ENCODE measurements around the gene CHODL.

Gene CHODL

GRCh38 chr21:18289876-18290275, 45.2 kb downstream of the CHODL start:
- no peak for DNase-seq (ENCODE audit: low read depth)

DNA sequence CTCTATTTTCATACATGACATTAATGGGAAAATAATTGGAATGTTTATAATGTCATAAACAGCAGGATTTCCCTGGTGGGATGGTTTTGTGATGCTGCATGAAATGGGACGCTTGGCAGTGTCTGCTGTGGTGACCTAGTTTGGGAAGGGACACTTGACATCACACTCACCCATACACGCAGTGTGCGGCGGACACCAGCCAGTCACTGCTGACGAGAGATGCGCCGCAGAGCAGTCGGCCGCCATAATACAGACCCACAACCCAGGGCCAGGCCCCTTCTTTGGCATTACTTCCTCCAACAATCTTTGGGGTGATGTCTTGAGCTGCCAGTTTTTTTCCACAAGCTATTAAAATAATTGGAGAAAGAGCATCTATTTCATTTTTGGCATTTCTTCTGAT, 49.5 kb downstream of the CHODL start:
- DNase-seq (ENCODE audit: low read depth) = no peak

- no peak for DNase-seq (ENCODE audit: low read depth)
Observed at GRCh38 chr21:18298228-18298627, 53.6 kb downstream of the CHODL start.
